Stomach (tissue), 9 donors: ENCODE measurements around the gene HAUS5. TPM values are rescaled to one million over a fixed set of nuclear protein-coding genes. Genes with fewer than 3 reads are reported as not detected.

Experiments used
- DNase-seq, 2 donors: peaks; one replicate each; pipeline versions ENCODE4 v3.0.0 to v3.0.0-alpha.2; 2013 to 2019
- H3K27ac ChIP-seq, 5 donors: fragments of 200-600 bp in 4 of 5; sonication (generic) in 4 of 5; one replicate each; pipeline ENCODE4 v1.5.1; 2013 to 2019; ENCODE audit warnings: mild to moderate bottlenecking in 1 of 5, moderate library complexity in 1 of 5
- H3K27me3 ChIP-seq, 3 donors: fragments of 200-600 bp; sonication (generic); one replicate each; pipeline ENCODE4 v1.5.1; 2017 to 2019; ENCODE audit warnings: mixed run types in 1 of 3
- H3K36me3 ChIP-seq, 4 donors: fragments of 200-600 bp; sonication (generic); 1 replicate in 3 of 4; 2 replicates in 1 of 4; pipeline ENCODE4 v1.5.1; 2016 to 2019
- H3K4me1 ChIP-seq, 4 donors: fragments of 200-600 bp; sonication (generic); one replicate each; pipeline ENCODE4 v1.5.1; 2016 to 2019
- H3K4me3 ChIP-seq, 4 donors: fragments of 200-600 bp; sonication (generic) in 3 of 4; one replicate each; pipeline ENCODE4 v1.5.1; 2016 to 2019; ENCODE audit warnings: mild to moderate bottlenecking in 1 of 4
- H3K9me3 ChIP-seq, 4 donors: fragments of 200-600 bp; sonication (generic); one replicate each; pipeline ENCODE4 v1.5.1; 2016 to 2019
- EP300 ChIP-seq: sonication (generic); formaldehyde crosslinking; IDR thresholded peaks from one replicate; pipeline ENCODE4 v1.6.1; 2017; ENCODE audit warnings: antibody characterized with exemption
- POLR2A ChIP-seq, 4 donors: fragments of 450-650 bp; IDR thresholded peaks; one replicate each; pipeline ENCODE4 v1.6.1; 2016; ENCODE audit warnings: antibody characterized with exemption in 4 of 4, control low read depth in 2 of 4, mild to moderate bottlenecking in 1 of 4, moderate library complexity in 1 of 4
- POLR2AphosphoS5 ChIP-seq, 3 donors: sonication (generic); formaldehyde crosslinking; IDR thresholded peaks; one replicate each; pipeline ENCODE4 v1.6.1; 2016; ENCODE audit warnings: antibody characterized with exemption in 3 of 3
- WGBS, 5 donors: extraction: QIAGEN DNeasy Blood & Tissue Kit in 3 of 5; methylation state at CpG; one replicate each; pipeline versions ENCODE4 v1.1.5 to v1.1.7; 2013 to 2018; 5-methylcytosine and 5-hydroxymethylcytosine counted together
- intact Hi-C: fragments of 100-400 bp; cut with DNase I; formaldehyde crosslinking; loops from one replicate; pipeline ENCODE4 v1.15.1; 2023; ENCODE audit warnings: low total_unique reads
- polyA plus RNA-seq, 3 donors: library from polyadenylated mRNA; stranded (reverse); fragments of 200-250 nt; gene quantifications; one replicate each; pipeline ENCODE4 v1.2.3, GENCODE V29; 2013
- total RNA-seq, 5 donors: library from RNA; depleted of rRNA; stranded (reverse); fragments of >200 nt; gene quantifications; one replicate each; pipeline versions ENCODE4 v1.1.0 to v1.2.3, GENCODE V29; 2014 to 2016
- TF ChIP-seq, protein P1 (sequence below), 7 experiments: fragments of 450-650 bp in 4 of 7; fragments of 200-600 bp in 3 of 7; sonication (generic) in 3 of 7; IDR thresholded peaks; one replicate each; pipeline ENCODE4 v1.5.1; 2016 to 2019; ENCODE audit warnings: antibody characterized with exemption in 7 of 7, control low read depth in 2 of 7, mild to moderate bottlenecking in 1 of 7
- donor health status: healthy with polysubstance abuse.
- donor health status: Bipolar disorder and iron deficiency.
- donor health status: healthy.

HAUS5 gene
- total and polyA plus RNA-seq, 8 donors = 4.1 to 23.2 (median 5.1) TPM

GRCh38 chr19:35615036-35615435, 2.5 kb downstream of the HAUS5 start:
- WGBS, 5 donors = 94 to 97% (median 95%) methylated on average over 14 to 17 of the region's 17 CpGs

GRCh38 chr19:35618857-35619256, 6.3 kb downstream of the HAUS5 start:
- Histone ChIP-seq H3K4me1 (no peaks in the 10 kb centered on the region), H3K27ac (no peak overlapping the region), H3K4me3 (no peak overlapping the region), H3K27me3 (no peaks in the 10 kb centered on the region), H3K36me3 (peaks cover 3 to 72% (median 60%) of the 10 kb centered on the region in 4 donors), H3K9me3 (no peaks in the 10 kb centered on the region)
- DNase-seq = no peak
- TF ChIP-seq POLR2AphosphoS5 (IDR thresholded peaks at IDR 0.05) (no peak), POLR2A (IDR thresholded peaks at IDR 0.05) (no peak)
- TF ChIP-seq, protein P1, sequence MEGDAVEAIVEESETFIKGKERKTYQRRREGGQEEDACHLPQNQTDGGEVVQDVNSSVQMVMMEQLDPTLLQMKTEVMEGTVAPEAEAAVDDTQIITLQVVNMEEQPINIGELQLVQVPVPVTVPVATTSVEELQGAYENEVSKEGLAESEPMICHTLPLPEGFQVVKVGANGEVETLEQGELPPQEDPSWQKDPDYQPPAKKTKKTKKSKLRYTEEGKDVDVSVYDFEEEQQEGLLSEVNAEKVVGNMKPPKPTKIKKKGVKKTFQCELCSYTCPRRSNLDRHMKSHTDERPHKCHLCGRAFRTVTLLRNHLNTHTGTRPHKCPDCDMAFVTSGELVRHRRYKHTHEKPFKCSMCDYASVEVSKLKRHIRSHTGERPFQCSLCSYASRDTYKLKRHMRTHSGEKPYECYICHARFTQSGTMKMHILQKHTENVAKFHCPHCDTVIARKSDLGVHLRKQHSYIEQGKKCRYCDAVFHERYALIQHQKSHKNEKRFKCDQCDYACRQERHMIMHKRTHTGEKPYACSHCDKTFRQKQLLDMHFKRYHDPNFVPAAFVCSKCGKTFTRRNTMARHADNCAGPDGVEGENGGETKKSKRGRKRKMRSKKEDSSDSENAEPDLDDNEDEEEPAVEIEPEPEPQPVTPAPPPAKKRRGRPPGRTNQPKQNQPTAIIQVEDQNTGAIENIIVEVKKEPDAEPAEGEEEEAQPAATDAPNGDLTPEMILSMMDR (IDR thresholded peaks at IDR 0.05) = no peak
- intact Hi-C loops = no loop called here
- WGBS, 5 donors = 70 to 81% (median 79%) methylated on average over 4 to 7 of the region's 7 CpGs

More at GRCh38 chr19:35615036-35615435, 2.5 kb downstream of the HAUS5 start:
- H3K9me3 ChIP-seq = no peaks in the 10 kb centered on the region
- no peak overlapping the region for H3K4me3 ChIP-seq
- peaks cover 10 to 18% (median 15%) of the 10 kb centered on the region in 4 donors for H3K4me1 ChIP-seq
- DNase-seq = no peak
- H3K36me3 ChIP-seq = peaks cover 3 to 54% (median 47%) of the 10 kb centered on the region in 4 donors
- intact Hi-C loops = no loop called here
- TF ChIP-seq EP300 = no peak
- TF ChIP-seq, protein P1 (IDR thresholded peaks at IDR 0.05) = no peak
- no peak for TF ChIP-seq POLR2A (IDR thresholded peaks at IDR 0.05)
- TF ChIP-seq POLR2AphosphoS5 (IDR thresholded peaks at IDR 0.05) = no peak
- no peak overlapping the region for H3K27ac ChIP-seq
- H3K27me3 ChIP-seq = no peaks in the 10 kb centered on the region

GRCh38 chr19:35619290-35619923, 6.9 kb downstream of the HAUS5 start:
- TF ChIP-seq POLR2AphosphoS5 (IDR thresholded peaks at IDR 0.05) (no peak), EP300 (no peak), POLR2A (IDR thresholded peaks at IDR 0.05) (no peak)
- TF ChIP-seq, protein P1 (IDR thresholded peaks at IDR 0.05) = no peak
- H3K27me3 ChIP-seq = no peaks in the 10 kb centered on the region
- H3K27ac ChIP-seq = no peak overlapping the region
- no peak overlapping the region for H3K4me3 ChIP-seq
- WGBS, 5 donors = 96 to 98% (median 97%) methylated on average over 8 to 12 of the region's 12 CpGs
- intact Hi-C loops = no loop called here
- no peak for DNase-seq
- H3K9me3 ChIP-seq = no peaks in the 10 kb centered on the region
- H3K36me3 ChIP-seq = peaks cover 3 to 72% (median 60%) of the 10 kb centered on the region in 4 donors
- no peaks in the 10 kb centered on the region for H3K4me1 ChIP-seq

- Histone ChIP-seq H3K36me3 (peaks cover 3 to 68% (median 58%) of the 10 kb centered on the region in 4 donors), H3K9me3 (no peaks in the 10 kb centered on the region), H3K27me3 (no peaks in the 10 kb centered on the region), H3K4me1 (no peaks in the 10 kb centered on the region), H3K27ac (no peak overlapping the region), H3K4me3 (no peak overlapping the region)
- no peak for DNase-seq
- 87 to 93% (median 91%) methylated on average over 3 to 17 of the region's 17 CpGs for WGBS, 5 donors
- intact Hi-C loops = no loop called here
- TF ChIP-seq POLR2A (IDR thresholded peaks at IDR 0.05) = no peak
- no peak for TF ChIP-seq POLR2AphosphoS5 (IDR thresholded peaks at IDR 0.05)
- no peak for TF ChIP-seq EP300
- TF ChIP-seq, protein P1 (IDR thresholded peaks at IDR 0.05) = no peak
These were observed 7.5 kb downstream of the HAUS5 start for GRCh38 chr19:35620001-35620400.
